Hematopoietic multipotent progenitor cell treated with erythropoietin and hydrocortisone succinate and interleukin-3 and kit ligand, for 15 days (in vitro differentiated cells): Measurements from ENCODE around the gene CADM4.
"Not testable (repeated sequence)": the region's sequence is repeated elsewhere in the genome, so short reads cannot be mapped to it uniquely, and the experiment has no call there.

ENCODE experiments used
- DNase-seq: peaks from one replicate; pipeline ENCODE4 v3.0.0-alpha.2; 2015; ENCODE audit warnings: low spot score

Gene CADM4

DNA sequence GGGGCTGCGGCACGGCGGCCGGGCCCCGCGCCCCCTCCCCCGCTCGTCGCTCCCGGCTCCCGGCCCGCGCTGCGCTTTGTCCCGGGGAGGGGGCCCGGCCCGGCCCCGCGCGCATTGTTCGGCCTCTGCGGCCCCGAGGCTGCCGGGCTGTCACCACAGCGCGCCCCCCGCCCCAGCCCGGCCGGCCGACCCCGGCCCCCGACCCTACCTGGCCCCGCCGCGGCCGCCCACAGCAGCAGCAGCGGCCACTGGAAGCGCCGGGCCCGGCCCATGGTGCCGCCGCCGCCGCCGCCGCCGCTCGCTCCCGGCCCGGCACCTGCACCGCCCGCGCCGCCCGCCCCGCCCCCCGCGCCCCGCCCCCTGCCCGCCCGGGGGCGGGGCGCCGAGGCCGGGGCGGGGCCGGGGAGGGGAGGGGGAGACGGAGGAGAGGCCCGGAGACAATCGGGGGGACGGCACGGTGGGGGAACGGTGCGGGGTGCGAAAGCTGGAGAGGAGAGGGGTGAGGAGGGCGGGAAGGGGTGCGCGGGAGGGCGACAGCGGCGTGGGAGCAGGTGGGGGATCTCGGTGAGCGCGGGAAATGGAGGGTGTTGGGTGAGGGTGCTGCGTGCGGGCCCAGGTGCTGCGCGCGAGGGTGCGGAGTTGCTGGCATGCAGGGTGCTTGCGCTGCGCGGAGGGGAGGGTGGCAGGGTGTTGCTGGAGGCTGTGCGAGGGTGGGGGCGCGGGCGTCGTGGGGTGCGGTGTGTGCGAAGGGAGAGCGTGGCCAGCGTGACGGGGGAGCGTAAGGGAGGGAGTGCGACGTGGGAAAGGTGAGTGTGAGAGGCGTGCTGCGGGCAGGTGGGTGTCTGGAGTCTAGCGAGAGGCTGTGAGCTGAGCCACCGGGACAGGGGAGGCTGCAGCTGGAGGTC, at the start of gene CADM4:
Gene CADM4 (minus strand): TSS at position 332 of the 905 bp plus-strand sequence. CDS start 60 bp downstream, at position 272.
- DNase-seq, result no peak

DNA sequence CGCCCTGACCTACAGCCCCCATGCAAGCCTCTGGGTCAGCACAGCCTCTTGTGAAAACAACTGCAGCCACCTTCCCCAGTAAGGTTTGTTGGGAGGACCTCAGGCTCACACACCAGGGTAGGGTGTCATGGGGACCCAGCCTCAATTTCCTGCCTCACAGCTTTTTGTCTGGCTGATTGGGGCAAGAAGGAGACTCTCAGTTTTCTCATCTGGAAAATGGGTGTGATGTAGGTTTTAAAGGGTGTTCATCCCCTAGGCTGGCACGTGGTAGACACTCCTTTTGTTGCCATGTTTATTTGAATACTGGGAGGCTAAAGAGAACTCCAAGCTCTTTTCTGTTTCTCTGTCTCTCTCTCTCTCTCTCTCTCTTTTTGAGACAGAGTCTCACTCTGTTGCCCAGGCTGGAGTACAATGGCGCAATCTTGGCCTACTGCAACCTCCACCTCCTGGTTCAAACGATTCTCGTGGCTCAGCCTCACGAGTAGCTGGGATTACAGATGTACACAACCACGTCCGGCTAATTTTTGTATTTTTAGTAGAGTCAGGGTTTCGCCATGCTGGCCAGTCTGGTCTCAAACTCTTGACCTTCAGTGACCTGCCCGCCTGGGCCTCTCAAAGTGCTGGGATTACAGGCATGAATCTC, 48.5 kb upstream of the CADM4 start:
- DNase-seq, result no peak

- no peak for DNase-seq
Measured at GRCh38 chr19:43687660-43687997, 48.0 kb upstream of the CADM4 start.

- DNase-seq, result no peak
Measured at GRCh38 chr19:43684326-43684725, 44.7 kb upstream of the CADM4 start.

DNA sequence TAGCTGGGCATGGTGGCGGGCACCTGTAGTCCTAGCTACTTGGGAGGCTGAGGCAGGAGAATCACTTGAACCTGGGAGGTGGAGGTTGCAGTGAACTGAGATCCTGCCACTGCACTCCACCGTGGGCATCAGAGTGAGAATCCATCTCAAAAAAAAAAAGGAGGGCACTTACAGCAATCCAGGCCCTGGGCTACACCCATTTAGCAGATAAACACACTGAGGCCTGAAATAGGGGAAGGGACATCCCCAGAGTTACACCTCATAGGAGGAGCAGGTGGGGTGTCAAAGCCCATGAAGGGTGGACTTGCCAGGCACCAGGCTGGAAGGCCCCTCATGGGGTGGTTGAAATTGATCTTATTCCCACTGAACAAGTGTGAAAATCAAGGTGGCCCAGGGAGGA, 44.3 kb upstream of the CADM4 start:
- DNase-seq, result no peak

GRCh38 chr19:43682824-43683661, 43.4 kb upstream of the CADM4 start:
- no peak for DNase-seq

- not testable (repeated sequence) for DNase-seq
Measured at GRCh38 chr19:43682269-43682668, 42.6 kb upstream of the CADM4 start.

DNA sequence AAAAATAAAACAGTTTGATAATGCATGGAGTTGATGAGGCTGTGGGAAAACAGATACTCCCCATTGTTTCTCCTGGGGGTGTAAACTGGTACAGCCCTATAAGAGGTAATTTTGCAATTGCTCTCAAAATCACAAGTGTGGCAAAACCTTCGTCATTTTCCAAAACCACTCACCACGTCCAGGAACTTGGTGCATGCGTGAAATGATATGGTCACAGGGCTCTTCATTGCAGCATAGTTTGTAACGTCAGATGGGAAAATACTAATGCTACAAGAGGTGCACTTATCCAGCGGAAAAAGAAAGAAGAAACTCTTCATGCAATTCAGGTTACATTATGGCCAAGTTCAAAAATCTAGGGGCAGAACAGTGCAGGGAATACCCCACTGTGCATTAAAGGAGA, 42.2 kb upstream of the CADM4 start:
- DNase-seq, result no peak

DNA sequence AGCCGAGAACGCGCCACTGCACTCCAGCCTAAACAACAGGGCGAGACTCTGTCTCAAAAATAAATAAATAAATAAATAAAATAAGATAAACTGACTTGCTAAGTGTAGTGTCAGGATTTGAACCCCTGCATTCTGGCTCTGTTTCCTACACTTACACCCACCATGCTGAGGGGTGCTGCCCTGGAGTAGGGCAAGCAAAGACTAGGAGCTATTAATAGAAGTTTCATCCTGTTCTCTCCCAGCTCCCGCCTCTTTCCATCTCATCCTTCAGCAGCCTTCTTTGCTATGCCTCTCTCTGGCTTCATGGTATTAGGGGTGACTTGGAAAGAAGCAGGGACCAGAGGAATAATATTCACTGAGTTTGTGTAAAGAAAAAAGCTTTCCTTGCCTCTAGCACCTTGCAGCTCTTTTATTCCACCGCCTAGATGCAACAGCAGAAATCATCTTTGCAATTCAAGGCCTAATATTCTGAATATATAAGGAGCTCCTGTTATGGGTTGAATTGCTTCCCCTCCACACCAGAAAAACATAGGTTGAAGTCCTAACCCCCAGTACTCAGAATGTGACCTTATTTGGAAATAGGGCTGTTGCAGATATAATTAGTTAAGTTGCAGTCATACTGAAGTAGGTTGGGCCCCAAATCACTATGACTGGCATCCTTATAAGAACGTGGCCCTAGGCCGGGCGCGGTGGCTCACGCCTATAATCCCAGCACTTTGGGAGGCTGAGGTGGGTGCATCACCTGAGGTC, 39.0 kb upstream of the CADM4 start:
- DNase-seq, result no peak

DNA sequence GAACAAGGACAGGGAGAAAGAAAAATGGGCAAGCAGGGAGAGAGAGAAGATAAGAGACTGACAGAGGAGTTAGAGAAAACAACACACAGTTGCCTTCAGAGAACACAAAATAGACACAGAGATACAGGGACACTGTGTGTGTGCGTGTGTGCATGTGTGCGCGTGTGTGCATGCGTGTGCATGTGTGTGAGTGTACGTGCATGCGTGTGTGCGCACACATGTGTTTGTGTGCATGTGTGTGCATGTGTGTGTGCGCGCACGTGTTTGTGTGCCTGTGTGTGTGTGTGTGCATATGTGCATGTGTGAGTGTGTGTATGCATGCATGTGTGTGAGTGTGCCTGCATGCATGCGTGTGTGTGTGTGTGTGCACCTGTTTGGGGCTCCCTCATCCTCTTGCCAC, 36.3 kb upstream of the CADM4 start:
- DNase-seq, result no peak

GRCh38 chr19:43675269-43675879, 35.7 kb upstream of the CADM4 start:
- DNase-seq, result no peak

GRCh38 chr19:43674596-43674995, 34.9 kb upstream of the CADM4 start:
- no peak for DNase-seq

- no peak for DNase-seq
Measured at GRCh38 chr19:43674183-43674582, 34.5 kb upstream of the CADM4 start.

DNA sequence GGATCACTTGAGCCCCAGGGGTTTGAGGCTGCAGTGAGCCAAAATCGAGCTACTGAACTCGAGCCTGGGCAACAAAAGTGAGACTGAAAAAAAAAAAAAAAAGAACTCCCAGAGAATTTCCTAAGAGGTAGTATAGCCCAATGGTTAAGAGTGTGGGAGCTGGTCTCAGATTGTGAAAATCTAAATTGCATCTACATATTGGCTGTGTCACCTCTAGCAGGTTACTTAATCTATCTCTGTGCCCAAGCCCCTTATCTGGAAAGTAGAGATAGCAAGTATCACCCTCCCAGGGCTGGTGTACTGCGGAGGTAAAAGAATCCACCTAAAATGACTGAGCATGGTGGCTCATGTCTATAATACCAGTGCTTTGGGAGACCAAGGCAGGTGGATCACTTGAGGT, 34.0 kb upstream of the CADM4 start:
- no peak for DNase-seq

GRCh38 chr19:43672061-43672679, 32.5 kb upstream of the CADM4 start:
- no peak for DNase-seq

GRCh38 chr19:43668406-43669109, 28.9 kb upstream of the CADM4 start:
- peak; percentile 94 for DNase-seq

DNA sequence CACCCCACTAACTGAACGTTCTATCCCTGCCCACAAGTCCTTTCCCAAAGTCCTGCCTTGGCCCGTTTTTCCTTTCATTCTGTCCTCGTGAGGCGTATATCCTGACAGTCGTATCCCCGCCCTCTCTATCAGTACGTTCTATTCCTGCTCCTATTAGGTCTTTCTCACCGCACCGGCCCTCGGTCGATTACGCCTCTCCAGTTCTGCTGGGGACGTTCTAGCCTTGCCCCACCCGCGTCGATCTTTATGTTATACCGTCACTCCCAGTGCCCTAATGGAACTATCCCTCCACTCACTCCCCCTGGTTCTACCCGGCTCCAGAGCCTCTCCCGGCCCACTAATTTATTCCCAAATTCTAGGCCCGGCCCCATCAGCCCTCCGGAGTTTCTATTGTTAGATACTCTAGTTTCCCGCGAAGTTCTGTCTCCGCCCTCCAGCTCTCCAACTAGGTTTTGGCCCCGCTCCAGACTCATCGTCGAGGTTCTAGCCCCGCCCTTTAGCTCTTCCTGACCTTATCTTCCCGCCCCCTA, 28.3 kb upstream of the CADM4 start:
- no peak for DNase-seq

GRCh38 chr19:43667126-43667875, 27.7 kb upstream of the CADM4 start:
- DNase-seq, result no peak

- DNase-seq, result no peak
Measured at GRCh38 chr19:43664018-43664417, 24.4 kb upstream of the CADM4 start.
